ENCODE measurements around the gene DNAH6.
"Not testable (repeated sequence)": the region's sequence is repeated elsewhere in the genome, so short reads cannot be mapped to it uniquely, and the experiment has no call there.

DNAH6 gene

DNA sequence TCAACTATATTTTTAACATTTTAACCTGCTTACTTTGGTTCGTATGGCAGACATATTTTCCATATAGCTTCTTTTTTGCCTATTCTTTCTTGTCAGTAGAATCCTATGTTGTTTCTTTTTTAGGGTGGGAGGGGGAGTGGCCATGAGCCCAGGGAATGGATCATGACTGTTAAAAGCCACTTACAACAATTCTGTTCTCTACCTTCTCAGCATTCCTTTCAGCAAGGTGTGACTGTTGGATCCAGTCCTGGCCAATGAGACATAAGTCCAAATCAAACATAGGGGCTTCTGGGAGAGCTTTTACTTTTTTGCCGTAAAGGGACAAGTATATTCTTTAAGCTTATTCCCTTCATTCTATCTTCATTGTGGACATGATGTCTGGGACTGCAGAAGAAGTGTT lies 25.0 kb upstream of the DNAH6 start:
- Mint-ChIP-seq H3K27ac (no peak overlapping the region), H3K4me3 (no peak overlapping the region), H3K4me1 (ENCODE audit: low read depth) (peaks cover 6% of the 10 kb centered on the region), H3K27me3 (ENCODE audit: low read depth) (peaks cover 5% of the 10 kb centered on the region), H3K36me3 (ENCODE audit: low read depth) (no peaks in the 10 kb centered on the region), H3K9me3 (no peaks in the 10 kb centered on the region)
- no peak for DNase-seq (ENCODE audit: low spot score)

- Mint-ChIP-seq H3K4me3 (no peak overlapping the region), H3K27ac (no peak overlapping the region), H3K36me3 (ENCODE audit: low read depth) (no peaks in the 10 kb centered on the region), H3K27me3 (ENCODE audit: low read depth) (peaks cover 5% of the 10 kb centered on the region), H3K4me1 (ENCODE audit: low read depth) (peaks cover 6% of the 10 kb centered on the region), H3K9me3 (no peaks in the 10 kb centered on the region)
- no peak for DNase-seq (ENCODE audit: low spot score)
These were observed 24.6 kb upstream of the DNAH6 start for GRCh38 chr2:84491741-84492140.

DNA sequence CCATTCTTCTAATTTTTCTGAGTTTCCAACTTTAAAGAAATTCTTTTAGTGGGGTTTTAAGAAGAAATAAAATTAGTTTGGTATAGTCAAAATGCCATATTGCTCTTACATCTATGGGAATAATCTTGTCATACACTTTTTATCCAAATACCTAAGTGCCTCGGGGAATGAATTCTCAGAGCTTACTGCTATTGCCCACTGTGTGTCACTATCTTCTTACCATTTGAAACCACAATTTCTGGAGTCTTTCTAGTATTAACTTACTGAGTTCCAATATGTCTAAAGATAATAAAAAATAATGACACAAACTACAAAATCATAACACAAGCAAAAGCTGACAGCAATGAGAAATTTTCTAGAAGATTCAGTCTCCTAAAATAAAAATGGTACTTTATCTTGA lies 23.7 kb upstream of the DNAH6 start:
- H3K4me1 Mint-ChIP-seq (ENCODE audit: low read depth) = peaks cover 6% of the 10 kb centered on the region
- H3K36me3 Mint-ChIP-seq (ENCODE audit: low read depth) = no peaks in the 10 kb centered on the region
- DNase-seq (ENCODE audit: low spot score) = no peak
- H3K27ac Mint-ChIP-seq = no peak overlapping the region
- H3K4me3 Mint-ChIP-seq = no peak overlapping the region
- H3K27me3 Mint-ChIP-seq (ENCODE audit: low read depth) = peaks cover 5% of the 10 kb centered on the region
- no peaks in the 10 kb centered on the region for H3K9me3 Mint-ChIP-seq

GRCh38 chr2:84493514-84493913 lies 22.8 kb upstream of the DNAH6 start:
- Mint-ChIP-seq H3K9me3 (no peaks in the 10 kb centered on the region), H3K27me3 (ENCODE audit: low read depth) (peaks cover 5% of the 10 kb centered on the region), H3K36me3 (ENCODE audit: low read depth) (no peaks in the 10 kb centered on the region), H3K27ac (no peak overlapping the region), H3K4me1 (ENCODE audit: low read depth) (peaks cover 6% of the 10 kb centered on the region), H3K4me3 (no peak overlapping the region)
- no peak for DNase-seq (ENCODE audit: low spot score)

- Mint-ChIP-seq H3K27ac (no peak overlapping the region), H3K27me3 (ENCODE audit: low read depth) (peaks cover 5% of the 10 kb centered on the region), H3K4me1 (ENCODE audit: low read depth) (peaks cover 6% of the 10 kb centered on the region), H3K9me3 (no peaks in the 10 kb centered on the region), H3K36me3 (ENCODE audit: low read depth) (no peaks in the 10 kb centered on the region), H3K4me3 (no peak overlapping the region)
- no peak for DNase-seq (ENCODE audit: low spot score)
These were observed 22.2 kb upstream of the DNAH6 start for GRCh38 chr2:84494070-84494469.

DNA sequence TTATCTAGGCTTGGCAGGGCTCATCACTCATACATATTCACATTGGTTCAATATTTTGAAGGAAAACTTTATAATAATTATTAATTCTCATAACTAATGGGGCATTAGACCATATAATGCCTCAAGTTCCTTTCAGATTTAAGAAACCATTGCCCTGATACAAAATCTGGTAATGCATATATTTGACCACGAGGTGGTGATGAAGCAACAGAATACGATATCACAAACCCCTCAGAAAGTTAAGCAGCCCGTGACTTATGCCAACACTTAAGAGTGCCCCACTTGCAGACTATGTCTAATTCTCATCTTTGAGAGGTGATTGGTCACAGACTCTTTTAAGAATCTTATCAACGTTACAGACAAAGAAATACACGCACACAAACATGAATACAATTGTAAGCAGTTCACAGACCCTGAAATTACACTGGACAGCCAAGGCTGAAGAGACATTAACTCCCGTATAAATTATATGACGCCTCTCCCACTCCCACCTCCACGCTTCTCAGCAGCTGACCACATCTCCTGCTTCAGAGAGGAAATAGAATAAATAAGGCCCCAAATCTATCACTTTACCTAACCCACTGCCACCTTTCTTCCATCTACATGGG lies 20.7 kb upstream of the DNAH6 start:
- H3K27me3 Mint-ChIP-seq (ENCODE audit: low read depth) = peaks cover 5% of the 10 kb centered on the region
- H3K4me3 Mint-ChIP-seq = no peak overlapping the region
- no peak for DNase-seq (ENCODE audit: low spot score)
- H3K9me3 Mint-ChIP-seq = no peaks in the 10 kb centered on the region
- no peak overlapping the region for H3K27ac Mint-ChIP-seq
- peaks cover 6% of the 10 kb centered on the region for H3K4me1 Mint-ChIP-seq (ENCODE audit: low read depth)
- no peaks in the 10 kb centered on the region for H3K36me3 Mint-ChIP-seq (ENCODE audit: low read depth)

DNA sequence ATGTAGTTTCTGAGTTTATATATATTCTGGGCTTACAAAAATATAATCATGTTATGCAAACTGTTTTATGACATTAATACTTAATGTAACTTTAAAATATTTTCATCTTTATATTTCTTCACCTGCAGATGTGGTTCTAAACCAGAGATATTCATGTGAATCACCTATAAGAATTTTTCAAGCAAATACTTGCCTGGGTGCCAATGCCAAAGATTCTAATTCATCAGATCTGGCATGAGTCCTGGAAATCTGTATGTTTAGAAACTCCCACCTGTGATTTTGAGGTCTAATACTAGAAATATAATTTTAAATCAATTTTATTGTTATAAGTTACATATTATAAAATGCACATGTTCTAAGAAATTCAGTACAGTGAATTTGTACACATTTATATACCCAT lies 19.9 kb upstream of the DNAH6 start:
- peaks cover 5% of the 10 kb centered on the region for H3K27me3 Mint-ChIP-seq (ENCODE audit: low read depth)
- no peaks in the 10 kb centered on the region for H3K9me3 Mint-ChIP-seq
- no peaks in the 10 kb centered on the region for H3K36me3 Mint-ChIP-seq (ENCODE audit: low read depth)
- peaks cover 6% of the 10 kb centered on the region for H3K4me1 Mint-ChIP-seq (ENCODE audit: low read depth)
- no peak overlapping the region for H3K4me3 Mint-ChIP-seq
- no peak for DNase-seq (ENCODE audit: low spot score)
- H3K27ac Mint-ChIP-seq = no peak overlapping the region

- Mint-ChIP-seq H3K27me3 (ENCODE audit: low read depth) (peaks cover 10% of the 10 kb centered on the region), H3K27ac (no peak overlapping the region), H3K9me3 (no peaks in the 10 kb centered on the region), H3K36me3 (ENCODE audit: low read depth) (no peaks in the 10 kb centered on the region), H3K4me1 (ENCODE audit: low read depth) (peaks cover 6% of the 10 kb centered on the region), H3K4me3 (no peak overlapping the region)
- no peak for DNase-seq (ENCODE audit: low spot score)
These were observed 19.0 kb upstream of the DNAH6 start for GRCh38 chr2:84497285-84497684.

- Mint-ChIP-seq H3K4me3 (no peak overlapping the region), H3K27me3 (ENCODE audit: low read depth) (peaks cover 13% of the 10 kb centered on the region), H3K36me3 (ENCODE audit: low read depth) (no peaks in the 10 kb centered on the region), H3K9me3 (no peaks in the 10 kb centered on the region), H3K4me1 (ENCODE audit: low read depth) (peaks cover 6% of the 10 kb centered on the region), H3K27ac (no peak overlapping the region)
- no peak for DNase-seq (ENCODE audit: low spot score)
These were observed 18.0 kb upstream of the DNAH6 start for GRCh38 chr2:84498150-84498799.

DNA sequence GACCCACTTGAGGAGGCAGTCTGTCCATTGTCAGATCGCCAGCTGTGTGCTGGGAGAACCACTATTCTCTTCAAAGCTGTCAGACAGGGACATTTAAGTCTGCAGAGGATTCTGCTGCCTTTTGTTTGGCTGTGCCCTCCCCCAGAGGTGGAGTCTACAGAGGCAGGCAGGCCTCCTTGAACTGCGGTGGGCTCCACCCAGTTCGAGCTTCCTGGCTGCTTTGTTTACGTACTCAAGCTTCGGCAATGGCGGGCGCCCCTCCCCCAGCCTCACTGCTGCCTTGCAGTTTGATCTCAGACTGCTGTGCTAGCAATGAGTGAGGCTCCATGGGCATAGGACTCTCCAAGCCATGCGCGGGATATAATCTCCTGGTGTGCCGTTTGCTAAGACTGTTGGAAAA lies 5.3 kb upstream of the DNAH6 start:
- H3K27ac Mint-ChIP-seq, H3K4me3 Mint-ChIP-seq: not testable (repeated sequence)

DNA sequence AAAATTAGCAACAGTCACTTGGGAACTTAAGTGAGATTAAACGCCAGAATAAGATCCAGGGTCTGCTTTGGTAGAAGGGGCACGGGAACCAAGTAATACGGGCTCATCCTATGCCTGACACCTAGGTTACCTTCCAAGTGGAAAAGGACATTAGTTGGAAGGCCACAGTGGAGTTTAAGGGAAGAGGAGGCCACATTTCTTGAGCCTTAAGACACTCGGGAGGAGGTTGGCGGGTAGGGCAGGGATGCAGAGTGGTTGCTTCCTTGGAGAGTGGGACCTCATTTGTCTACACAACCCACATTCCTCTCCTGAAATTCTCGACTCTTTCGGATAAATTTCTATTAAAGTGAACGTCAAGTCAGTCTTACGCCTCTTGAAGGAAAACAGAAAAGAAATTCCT lies 510 bp upstream of the DNAH6 start:
- Mint-ChIP-seq H3K4me3 (peak overlapping the region; percentile 88), H3K9me3 (peaks cover 12% of the 10 kb centered on the region), H3K4me1 (ENCODE audit: low read depth) (peaks cover 16% of the 10 kb centered on the region), H3K36me3 (ENCODE audit: low read depth) (peaks cover 2% of the 10 kb centered on the region), H3K27ac (peak overlapping the region; percentile 39), H3K27me3 (ENCODE audit: low read depth) (peaks cover 44% of the 10 kb centered on the region)
- no peak for DNase-seq (ENCODE audit: low spot score)

More for the DNA sequence above, 5.3 kb upstream of the DNAH6 start:
- peaks cover 31% of the 10 kb centered on the region for H3K27me3 Mint-ChIP-seq (ENCODE audit: low read depth)
- H3K9me3 Mint-ChIP-seq = peaks cover 12% of the 10 kb centered on the region
- not testable (repeated sequence) for DNase-seq (ENCODE audit: low spot score); H3K4me1 Mint-ChIP-seq (ENCODE audit: low read depth); H3K36me3 Mint-ChIP-seq (ENCODE audit: low read depth)

GRCh38 chr2:84519332-84519957 lies 3.1 kb downstream of the DNAH6 start:
- no peak for DNase-seq (ENCODE audit: low spot score)
- Mint-ChIP-seq H3K27ac (no peak overlapping the region), H3K36me3 (ENCODE audit: low read depth) (peaks cover 1% of the 10 kb centered on the region), H3K9me3 (peaks cover 10% of the 10 kb centered on the region), H3K27me3 (ENCODE audit: low read depth) (peaks cover 56% of the 10 kb centered on the region), H3K4me3 (no peak overlapping the region), H3K4me1 (ENCODE audit: low read depth) (peaks cover 14% of the 10 kb centered on the region)

DNA sequence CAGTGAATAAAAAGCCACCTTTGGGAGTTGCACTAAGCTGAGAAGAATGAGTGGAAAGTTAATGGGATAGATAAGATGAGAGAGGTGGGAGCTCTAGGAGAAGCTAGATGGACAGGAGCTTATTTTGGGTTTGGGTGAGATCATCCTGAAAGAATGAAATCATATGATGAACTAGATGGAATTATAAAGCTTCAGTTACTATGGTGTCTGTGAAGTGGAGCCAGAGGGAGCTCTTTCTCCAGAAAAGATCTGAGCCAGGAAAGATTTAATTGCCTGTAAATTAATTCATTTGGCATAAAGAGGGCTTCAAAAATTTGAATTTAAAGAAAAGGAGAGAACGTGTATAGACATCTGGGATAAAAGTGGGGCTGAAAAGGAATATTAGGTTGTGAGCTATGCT lies 10.3 kb downstream of the DNAH6 start:
- peaks cover 6% of the 10 kb centered on the region for H3K9me3 Mint-ChIP-seq
- peaks cover 4% of the 10 kb centered on the region for H3K4me1 Mint-ChIP-seq (ENCODE audit: low read depth)
- peaks cover 33% of the 10 kb centered on the region for H3K27me3 Mint-ChIP-seq (ENCODE audit: low read depth)
- H3K4me3 Mint-ChIP-seq = no peak overlapping the region
- H3K27ac Mint-ChIP-seq = no peak overlapping the region
- no peak for DNase-seq (ENCODE audit: low spot score)
- no peaks in the 10 kb centered on the region for H3K36me3 Mint-ChIP-seq (ENCODE audit: low read depth)

- no peak for DNase-seq (ENCODE audit: low spot score)
- H3K4me3 Mint-ChIP-seq = no peak overlapping the region
These were observed 11.1 kb downstream of the DNAH6 start for GRCh38 chr2:84527137-84528129.

More at GRCh38 chr2:84527137-84528129, 11.1 kb downstream of the DNAH6 start:
- Mint-ChIP-seq H3K4me1 (ENCODE audit: low read depth) (peaks cover 4% of the 10 kb centered on the region), H3K27ac (no peak overlapping the region), H3K36me3 (ENCODE audit: low read depth) (no peaks in the 10 kb centered on the region), H3K9me3 (peaks cover 5% of the 10 kb centered on the region), H3K27me3 (ENCODE audit: low read depth) (peaks cover 33% of the 10 kb centered on the region)

Data from T-helper 2 cell treated with Interferon-gamma antibody and Interleukin-4, amounts not matched to agents 5 μg/mL and 100 μg/mL, for 36 hours (primary cell).